ENCODE measurements around the gene C11orf21.

C11orf21 gene

DNA sequence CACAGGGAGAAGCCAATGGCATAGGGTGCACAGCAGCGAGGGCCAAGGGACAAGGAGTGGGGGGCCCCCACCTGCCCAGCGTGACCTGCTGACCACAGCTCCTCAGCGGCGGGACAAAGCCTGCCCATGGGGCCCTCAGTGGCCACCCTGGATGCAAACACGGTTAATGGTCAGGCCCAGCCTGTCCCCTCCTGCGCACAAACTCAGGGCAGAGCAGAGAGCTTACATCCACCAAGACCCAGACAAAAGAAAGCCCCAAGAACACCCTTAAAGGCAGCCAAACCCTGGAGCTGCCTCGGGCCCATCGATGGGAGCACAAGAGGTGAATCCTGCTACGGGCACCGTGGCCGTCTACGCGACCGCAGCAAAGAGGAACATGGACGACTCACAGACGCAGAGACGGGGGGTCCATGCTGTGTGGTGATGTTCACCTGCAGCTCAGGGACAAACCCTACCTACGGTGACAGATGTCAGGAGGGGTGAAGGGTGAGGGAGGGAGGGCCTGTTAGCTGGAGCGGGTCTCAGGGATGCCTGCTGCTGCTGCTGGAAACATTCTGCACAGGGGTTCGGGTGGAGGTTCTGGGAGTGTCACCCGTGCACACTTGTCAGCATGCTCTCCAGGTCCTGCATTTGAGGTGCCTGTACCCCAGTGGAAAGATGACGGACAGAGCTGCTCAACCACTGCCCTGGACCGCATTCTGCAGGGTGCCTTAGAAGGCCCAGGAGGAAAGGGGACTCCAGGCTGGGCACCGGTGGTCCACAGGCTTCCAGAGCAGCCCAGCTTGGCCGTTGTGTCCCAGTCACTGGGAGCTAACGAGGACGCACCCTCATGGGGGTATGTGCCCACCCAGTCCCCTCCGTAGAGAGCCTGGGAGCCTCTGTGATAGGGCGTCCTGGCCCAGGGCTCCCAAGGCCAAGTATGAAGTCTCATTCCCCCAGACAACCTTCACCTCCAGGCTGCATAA, 42.9 kb downstream of the C11orf21 start:
- DNase-seq = no peak

DNA sequence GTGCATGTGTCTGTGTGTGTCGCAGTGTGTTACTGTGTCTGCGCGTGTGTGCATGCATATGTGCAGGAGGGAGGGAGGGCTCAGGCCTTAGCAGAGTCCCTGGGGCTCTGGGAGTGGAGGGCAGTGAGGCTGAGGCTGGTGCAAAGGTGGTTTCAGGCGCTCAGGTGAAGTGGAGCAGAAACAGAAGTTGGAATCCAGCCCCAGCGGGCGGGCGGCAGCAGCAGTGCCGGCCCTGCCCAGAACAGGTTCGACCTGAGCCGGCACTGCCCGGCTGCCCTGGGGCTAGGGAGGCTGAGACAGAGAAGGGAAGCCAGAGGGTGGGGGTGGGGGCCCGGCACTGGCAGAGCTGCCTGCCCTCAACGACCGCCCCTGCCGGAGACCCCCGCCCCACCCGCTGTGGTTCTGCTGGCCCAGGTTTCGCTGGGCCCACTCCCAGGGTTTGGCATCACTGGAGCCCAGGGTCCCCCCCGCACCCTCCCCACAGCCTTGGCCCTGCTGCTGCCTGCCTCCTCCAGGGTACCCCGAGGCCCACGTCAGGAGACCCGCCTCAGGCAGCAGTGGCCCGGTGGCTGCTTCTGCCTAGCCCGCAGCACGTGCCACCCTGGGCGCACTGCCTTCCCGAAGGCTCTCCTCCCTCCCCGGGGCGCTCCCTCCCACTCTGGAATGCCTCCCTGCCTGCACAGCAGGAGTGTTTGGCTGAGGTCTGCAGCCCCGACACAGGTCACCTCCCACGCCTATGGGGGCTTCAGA, 44.6 kb downstream of the C11orf21 start:
- no peak for DNase-seq

DNA sequence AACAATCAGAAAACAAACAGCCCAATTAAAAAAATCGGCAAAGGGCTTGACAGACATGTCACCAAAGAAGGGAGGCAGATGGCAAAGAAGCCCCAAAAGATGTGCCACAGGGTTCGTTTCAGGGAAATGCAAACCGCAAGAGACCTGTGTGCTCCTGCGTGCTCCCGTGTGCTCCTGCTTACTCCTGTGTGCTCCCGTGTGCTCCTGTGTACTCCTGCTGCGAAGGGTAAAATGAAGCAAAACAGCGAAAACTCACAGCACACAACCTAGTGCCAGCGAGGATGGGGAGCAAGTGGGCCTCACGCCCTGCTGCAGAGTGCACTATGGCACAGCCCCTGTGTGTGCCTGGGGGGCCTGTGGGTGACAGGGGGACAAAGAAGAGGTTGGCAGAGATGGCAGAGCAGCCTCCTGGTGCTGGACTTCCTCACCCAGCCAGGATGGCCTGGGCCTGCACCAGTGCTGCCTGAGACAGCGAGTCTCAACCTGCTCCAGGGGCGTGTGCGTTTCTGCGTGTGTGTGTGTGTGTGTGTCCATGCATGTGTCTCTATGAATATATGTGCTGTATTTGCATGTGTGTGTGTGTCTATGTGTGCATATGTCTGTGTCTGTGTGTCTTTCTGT, 45.3 kb downstream of the C11orf21 start:
- no peak for DNase-seq

DNA sequence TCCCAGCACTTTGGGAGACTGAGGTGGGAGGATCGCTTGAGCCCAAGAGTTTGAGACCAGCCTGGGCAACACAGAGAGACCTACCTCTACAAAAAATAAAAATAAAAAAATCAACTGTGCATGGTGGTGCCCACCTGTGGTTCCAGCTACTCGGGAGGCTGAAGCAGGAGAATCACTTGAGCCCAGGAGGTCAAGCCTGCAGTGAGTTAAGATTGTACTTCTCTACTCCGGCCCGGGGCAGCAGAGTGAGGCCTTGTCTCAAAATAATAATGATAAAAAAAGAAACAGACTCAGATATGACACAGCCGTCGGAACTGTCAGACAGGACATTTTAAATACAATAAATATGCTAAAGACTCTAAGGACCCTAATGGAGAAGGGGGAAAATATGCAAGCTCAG, 49.7 kb downstream of the C11orf21 start:
- no peak for DNase-seq

DNA sequence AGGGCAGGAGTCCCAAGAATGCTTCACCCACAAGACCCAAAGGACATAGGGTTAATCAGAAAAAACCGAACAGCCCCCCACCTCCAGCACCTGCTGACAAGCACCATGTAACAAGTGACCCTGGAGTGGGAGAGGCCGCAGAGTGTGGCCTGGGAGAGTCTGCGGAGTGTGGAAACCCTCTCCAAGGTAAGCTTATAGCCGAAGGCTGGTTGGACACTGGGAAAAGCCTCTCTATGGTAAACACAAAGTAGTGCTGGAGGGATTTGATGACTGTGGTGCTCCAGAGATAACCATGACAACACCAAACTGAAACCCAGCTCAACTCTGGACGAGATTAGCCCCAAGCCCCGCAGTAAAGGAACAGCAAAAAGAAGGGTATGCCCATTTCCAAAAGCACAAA, 50.6 kb downstream of the C11orf21 start:
- no peak for DNase-seq

DNA sequence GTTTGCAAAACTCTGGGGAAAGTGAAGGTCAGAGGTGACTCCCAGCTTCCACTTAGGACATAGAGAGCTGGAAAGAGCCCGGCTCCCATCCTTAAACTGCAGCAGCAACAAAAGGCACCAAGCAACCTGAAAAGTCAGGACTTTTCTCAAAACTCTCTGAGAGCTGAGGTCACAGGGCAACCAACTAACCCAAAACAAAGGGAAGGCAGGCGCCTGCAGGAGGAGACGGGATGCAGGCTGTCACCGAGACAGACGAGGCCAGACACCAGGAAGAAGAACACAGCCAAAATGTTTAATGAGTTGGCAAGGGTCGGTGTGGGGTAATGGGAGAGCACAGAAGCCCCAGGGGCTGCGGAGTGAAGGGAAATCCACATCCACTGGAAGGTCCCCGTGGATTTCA, 51.2 kb downstream of the C11orf21 start:
- DNase-seq = no peak

DNA sequence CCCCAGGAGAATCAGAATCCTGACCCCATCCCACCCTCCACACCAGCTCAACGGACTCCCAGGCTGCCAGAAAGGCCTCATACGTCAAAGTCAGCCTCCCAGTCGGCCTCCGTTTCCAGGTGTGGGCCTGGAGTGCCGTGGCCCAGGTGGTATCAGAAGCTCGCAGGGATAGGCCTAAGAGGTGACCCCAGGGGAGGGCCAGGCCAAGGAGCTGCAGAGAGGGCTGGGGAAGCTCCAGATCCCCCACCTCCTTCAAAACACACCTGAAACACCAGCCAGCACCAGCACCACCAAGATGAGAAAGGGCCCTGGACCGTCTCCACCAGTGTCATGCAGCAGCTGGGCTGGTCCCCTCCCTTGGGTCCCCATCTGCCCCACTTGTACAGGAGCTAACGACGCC, 51.7 kb downstream of the C11orf21 start:
- no peak for DNase-seq

DNA sequence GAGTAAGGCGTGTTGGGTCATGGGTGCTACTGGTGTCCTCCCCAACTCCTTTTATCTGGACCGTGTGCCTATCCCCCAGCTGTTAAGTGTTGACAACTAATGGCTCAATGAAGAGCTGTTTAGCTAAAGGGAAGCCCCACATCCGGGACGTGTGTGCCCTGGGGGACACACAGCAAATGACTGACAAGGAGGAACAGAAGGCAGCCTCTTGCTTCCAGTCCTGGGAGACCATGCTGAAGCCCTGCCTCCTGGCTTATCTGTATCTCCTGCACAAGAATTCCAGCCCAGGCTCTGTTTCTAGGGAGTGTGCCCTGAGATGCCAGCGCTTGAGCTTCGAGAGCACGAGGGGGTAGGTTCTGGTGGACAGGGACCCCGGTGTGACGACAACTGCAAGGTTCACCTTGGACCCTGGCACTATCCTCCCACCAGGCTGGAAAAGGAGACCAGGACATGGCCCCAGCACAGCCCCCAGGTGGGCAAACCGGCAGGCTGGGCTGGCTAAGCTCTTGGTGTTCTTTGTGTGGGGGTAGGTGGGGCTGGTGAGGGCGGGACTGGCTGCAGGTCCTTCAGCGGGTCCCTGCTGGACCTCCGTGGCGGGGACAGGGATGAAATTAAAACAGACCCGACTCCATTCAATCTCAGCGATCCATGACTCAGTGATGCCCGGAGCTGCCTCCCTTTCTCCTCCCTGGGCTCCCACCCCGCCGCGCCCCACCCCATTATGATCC, 52.4 kb downstream of the C11orf21 start:
- no peak for DNase-seq

DNA sequence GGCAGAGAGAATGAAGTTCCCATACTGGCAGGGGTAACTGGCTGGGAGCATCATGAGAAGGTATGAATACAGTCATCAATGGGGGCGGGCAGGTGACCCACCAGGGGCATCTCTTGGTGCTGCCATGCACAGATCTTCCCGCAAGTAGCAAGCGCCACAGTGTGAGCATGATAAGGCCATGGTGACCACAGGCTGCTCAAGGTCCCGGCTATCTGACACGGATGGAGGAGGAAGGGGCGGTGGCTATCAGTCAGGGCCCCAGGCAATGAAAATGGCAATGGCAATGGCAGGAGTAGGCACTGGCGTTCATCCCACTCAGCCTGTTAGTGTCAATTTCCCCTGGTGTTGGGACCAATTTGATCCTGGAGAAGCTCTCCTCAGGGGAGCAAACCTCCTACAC, 53.0 kb downstream of the C11orf21 start:
- DNase-seq = no peak

DNA sequence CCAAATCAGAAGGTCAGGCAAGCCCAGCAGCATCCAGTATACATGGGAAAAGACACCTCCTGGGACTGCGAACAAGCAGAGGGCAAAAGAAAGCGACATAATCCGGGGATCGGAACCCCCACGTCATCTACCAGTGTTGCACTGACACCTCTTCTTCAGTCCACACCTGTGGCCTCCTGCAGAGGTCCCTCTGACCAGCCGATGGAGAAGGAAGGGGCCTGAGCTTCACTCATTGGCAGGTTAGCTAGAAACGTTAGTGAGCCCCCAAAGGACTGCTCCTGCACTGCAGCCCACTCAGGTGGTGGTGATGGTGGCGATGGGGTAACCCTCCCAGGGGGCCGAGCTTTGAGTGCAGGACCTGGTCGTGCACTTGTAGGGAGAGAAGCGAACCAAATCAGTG, 53.5 kb downstream of the C11orf21 start:
- no peak for DNase-seq

DNA sequence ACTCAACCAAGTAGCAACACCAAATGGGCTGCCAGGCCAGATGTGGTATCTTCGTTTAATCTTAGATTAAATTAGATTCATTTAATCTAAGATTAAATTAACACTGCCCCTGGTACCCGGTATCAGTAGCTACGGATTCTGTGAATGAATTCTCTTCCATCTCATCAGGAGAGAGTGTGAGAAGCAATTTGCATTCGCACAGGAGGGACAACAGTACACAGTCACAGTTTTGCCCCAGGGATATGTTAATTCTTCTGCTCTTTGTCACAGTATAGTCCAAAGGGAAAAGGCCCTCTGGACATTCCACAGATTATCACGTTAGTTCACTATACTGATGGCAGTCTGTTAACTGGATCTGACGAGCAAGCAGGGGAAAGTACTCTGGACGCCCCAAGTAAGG, 54.2 kb downstream of the C11orf21 start:
- no peak for DNase-seq
